UCSD-AML1 (cell line): Measurements from ENCODE around the gene TRDN.
"Not testable (repeated sequence)": the region's sequence is repeated elsewhere in the genome, so short reads cannot be mapped to it uniquely, and the experiment has no call there.

ENCODE experiments used
- DNase-seq: peaks from one replicate; lab custom pipeline; 2025; ENCODE audit not compliant: unreplicated experiment; lab: John Stamatoyannopoulos, UW

Gene TRDN

DNA sequence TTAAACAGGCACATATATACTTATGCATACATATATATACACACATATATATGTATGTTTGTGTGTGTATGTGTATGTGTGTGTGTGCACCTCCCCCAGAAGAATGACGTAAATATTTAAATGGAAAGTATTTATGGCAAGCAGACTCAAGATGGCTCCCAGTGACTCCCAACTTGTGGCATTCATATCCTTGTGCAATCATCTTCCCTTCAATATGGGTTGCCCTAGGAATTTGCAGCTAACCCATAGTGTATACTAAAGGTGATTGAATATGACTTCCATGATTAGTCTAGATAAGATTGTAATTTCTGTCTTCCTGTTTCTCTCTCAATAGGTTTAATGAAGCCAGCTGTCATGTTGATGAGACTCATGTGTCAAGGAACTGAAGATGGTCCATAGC is 127.6 kb downstream of the TRDN start:
- no peak for DNase-seq

GRCh38 chr6:123508290-123508689 is 128.5 kb downstream of the TRDN start:
- DNase-seq: no peak

DNA sequence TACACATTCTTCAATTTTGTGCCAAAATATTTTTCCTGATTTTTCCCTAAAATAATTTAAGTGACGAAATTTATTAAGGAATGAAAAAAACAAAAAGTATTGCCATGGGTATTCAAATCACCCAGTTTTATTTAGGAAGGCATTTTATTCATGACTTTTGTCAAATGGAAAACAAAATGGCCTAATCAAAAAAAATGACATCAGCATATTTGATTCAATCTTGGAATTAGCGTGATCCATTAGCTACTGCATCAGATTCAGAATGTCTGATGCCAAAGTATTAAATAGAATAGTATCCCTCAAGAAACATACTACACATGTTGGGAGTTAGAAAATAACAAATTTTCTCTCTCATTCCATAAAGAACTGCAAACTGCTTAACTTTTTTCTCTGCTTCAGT is 129.2 kb downstream of the TRDN start:
- no peak for DNase-seq

DNA sequence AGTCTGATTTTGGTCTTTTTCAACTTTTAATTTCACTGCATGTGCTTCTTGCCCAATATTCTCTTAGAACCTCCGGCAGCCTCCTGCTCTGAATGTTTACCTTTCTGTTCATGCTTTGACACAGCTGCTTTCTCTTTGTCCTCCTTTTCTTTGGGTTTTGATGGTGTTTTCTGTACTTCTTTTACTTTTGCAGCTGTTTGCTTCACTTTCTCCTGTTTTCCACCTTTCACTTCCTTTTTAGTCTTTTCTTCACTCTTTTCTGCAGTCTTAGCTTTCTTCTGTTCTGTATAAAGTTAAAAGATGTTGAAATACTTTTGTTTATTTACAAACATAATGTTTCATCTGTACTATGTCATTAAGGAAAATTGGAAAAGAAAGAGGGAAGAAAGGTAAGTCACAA is 133.1 kb downstream of the TRDN start:
- DNase-seq: no peak

- no peak for DNase-seq
Measured at GRCh38 chr6:123497025-123497424, 139.7 kb downstream of the TRDN start.

DNA sequence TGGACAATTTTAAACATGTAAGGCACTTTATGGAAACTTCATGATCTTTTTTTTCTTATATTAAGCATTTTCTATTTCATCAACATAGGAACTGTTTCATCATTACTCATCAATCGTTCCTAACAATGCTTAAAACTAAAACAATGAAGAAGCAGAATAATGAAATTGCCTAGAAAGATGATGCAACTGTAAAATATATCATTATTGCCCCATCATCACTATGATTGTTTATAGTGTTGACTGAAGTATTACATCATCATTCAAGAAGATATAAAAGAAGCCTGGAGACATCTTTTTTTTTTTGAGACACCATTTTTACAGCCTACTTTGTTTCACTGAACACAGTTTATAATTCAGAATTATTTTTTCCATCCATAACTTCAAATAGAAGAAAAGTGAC is 147.2 kb downstream of the TRDN start:
- no peak for DNase-seq

GRCh38 chr6:123480986-123481385 is 155.8 kb downstream of the TRDN start:
- DNase-seq: no peak

DNA sequence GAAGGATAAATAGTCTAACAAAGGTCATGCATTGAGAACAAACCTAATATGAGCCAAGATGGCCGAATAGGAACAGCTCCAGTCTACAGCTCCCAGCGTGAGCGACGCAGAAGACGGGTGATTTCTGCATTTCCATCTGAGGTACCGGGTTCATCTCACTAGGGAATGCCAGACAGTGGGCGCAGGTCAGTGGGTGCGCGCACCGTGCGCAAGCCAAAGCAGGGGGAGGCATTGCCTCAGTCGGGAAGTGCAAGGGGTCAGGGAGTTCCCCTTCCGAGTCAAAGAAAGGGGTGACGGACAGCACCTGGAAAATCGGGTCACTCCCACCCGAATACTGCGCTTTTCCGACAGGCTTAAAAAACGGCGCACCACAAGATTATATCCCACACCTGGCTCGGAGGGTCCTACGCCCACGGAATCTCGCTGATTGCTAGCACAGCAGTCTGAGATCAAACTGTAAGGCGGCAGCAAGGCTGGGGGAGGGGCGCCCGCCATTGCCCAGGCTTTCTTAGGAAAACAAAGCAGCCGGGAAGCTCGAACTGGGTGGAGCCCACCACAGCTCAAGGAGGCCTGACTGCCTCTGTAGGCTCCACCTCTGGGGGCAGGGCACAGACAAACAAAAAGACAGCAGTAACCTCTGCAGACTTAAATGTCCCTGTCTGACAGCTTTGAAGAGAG is 164.6 kb downstream of the TRDN start:
- not testable (repeated sequence) for DNase-seq

- no peak for DNase-seq
Measured at GRCh38 chr6:123467392-123467791, 169.4 kb downstream of the TRDN start.

DNA sequence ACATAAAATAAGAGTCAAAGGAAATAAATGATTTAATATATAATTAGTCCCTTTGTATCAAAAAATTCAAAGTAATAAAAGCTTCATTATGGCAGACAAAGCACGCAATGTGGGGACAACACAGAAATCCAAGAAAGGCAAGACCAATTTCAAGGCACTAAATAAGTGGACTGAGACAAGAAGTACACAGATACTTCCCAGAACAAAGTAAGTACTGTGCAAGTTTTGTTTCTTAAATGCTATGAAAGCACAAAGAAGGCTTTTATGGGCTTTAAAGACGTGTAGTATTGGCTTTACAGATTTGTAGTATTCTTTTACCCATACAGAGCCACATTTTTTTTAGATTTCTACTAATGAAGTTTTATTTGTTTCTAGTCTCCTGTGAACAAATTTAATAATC is 174.6 kb downstream of the TRDN start:
- no peak for DNase-seq

DNA sequence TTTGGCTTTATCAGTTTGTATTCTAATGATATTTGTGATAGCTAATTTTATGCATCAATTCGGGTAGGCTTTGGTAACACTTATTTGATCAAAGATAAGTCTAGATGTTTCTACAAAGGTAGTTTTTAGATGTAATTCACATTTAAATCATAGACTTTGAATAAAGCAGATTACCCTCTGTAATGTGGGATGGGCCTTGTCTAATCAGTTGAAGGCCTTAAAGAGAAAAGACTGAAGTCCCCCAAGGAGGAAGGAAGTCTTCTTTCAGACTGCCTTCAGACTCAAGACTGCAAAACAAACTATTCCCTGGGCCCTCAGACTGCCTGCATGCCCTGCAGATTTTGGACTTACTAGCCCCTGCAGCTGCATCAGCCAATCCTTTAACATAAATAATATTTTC is 178.5 kb downstream of the TRDN start:
- DNase-seq: no peak

- no peak for DNase-seq
Measured at GRCh38 chr6:123456836-123457235, 179.9 kb downstream of the TRDN start.

GRCh38 chr6:123454448-123454847 is 182.3 kb downstream of the TRDN start:
- no peak for DNase-seq

GRCh38 chr6:123453071-123453470 is 183.7 kb downstream of the TRDN start:
- not testable (repeated sequence) for DNase-seq

DNA sequence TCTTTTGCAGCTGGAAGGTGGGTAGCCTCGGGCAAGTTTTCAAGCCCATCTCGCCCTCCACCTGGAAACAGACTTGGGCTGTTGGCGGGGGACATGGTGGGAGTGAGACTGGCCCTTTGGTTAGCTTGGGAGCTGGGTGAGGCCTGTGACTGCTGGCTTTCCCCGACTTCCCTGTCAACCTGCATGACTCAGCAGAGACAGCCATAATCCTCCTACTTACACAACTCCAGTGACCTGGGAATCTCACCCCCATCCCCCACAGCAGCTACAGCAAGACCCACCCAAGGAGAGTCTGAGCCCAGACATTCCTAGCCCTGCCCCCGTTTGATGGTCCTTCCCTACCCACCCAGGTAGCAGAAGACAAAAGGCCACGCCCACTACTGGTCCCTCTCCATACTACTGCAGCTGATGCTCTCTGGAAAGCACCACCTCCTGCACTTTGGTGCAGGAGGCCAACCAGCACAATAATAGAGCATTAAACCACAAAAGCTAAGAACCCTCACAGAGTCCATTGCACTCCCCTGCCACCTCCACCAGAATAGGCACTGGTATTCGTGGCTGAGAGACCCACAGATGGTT is 188.4 kb downstream of the TRDN start:
- no peak for DNase-seq

DNA sequence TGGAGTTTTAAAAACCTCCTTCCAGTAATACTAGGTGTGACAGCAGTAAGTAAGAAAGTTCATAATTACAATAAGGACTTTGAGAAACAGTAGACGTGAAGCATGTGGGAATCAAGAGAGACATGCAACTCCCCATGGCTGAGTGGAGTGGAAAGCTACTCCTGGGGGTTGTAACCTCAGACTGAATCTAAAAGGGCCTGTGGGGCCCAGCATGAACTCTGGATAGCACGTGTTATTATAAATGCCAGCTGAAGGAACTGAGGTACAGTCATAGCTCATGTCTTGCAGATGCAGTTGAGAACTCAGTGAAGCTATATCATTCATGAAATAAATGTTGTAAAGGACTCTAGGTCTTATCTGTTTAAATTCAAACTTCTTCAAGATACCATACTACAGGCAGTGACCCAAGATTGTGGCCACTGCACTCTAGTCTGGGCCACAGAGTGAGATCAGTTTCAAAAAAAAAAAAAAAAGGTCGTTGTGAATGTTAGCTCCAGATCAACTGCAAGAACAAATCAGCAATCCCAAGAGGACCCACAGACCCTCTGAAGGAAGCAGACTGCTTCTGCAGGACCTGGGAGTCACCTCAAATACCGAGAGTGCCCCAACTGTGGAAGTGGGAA is 189.3 kb downstream of the TRDN start:
- no peak for DNase-seq

DNA sequence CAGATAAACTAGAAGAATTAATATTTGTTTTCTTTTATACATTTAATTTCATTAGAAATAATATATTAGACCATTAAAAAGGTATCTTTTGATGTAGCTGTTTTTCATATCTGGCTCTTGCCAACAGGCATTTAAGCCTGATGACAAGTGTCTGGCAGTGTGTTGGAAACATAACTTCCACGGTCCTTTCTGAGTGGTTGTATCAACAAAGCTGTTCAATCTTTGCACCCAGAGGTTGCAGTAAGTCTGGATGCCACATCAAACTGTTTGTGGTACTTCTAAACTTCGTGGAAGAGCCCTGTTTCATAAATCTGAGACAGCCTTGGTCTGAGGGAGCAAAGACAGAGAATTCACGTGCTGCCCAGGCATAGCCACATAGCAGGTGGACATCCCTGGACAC is 197.4 kb downstream of the TRDN start:
- no peak for DNase-seq

DNA sequence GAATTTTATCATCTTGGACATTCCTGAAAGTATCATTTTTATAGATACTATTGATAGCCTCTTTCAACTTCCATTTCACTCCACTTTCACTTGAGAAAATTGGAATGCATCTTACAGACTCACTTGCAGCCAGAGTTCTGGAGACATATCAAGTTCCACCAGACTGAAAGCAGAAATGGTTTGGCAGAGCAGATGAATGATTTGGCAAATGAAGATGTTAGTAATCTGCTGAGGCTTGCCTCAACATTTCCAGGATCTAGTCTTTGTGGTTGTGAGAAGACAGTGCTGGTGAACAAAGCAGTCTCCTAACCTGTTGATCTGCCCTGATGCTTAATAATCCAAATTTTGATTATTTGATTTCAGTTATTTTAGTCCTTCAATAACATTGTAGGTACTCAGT is 202.6 kb downstream of the TRDN start:
- no peak for DNase-seq

DNA sequence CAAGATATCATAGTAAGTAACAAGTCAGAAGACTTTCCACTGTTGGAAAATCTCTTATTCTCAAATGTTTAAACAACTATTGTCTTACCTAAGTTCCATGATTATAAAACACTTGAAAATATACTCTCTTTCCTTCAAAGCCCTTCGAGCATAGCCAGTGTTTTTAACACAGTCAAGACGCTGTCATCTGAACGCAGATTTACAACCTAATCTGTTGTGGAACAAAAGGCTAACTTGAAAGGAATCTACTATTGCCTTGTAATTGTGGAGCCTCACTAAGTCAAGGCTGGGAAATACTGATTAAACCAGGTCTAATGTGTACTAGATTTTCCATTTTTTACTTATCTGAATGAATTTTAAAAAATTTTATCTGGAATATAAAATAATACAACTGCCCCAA is 205.8 kb downstream of the TRDN start:
- DNase-seq: no peak

DNA sequence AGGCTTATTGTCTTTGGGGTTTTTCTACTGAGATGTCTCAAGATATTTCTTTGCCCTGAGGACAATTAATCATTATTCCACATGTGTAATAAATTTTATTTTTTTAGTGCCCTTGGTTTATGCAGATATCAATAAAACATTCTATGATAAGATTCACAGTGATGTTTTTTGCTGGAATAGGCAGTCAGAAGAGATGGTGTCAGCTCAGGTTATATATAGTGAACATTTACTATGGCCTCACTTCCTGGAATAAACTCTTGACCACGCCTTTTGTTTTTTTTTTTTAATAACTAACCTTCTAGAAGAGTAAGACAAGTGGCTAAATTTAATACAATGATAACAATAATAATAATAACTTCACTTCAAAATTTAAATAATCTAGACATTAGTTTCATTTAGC is 209.7 kb downstream of the TRDN start:
- DNase-seq: no peak

- no peak for DNase-seq
Measured at GRCh38 chr6:123423130-123423529, 213.6 kb downstream of the TRDN start.

DNA sequence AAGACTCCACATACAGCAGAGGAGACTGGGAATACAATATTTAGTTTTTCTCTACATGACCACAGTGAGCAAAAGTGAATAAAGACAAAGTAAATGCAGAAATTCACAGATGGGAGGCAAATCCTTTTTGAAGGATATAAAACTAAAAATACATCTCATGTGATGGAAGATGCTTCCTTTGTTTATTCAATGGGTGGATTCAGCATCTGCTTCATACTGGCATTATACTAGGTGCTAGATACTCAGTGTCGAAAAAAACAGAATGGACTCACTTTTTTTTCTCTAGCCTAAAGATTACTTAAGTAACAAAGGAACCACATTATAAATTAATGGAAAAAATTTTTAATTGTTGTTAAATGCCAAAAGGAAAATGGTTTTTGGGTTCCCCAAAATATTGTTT is 216.2 kb downstream of the TRDN start:
- no peak for DNase-seq

DNA sequence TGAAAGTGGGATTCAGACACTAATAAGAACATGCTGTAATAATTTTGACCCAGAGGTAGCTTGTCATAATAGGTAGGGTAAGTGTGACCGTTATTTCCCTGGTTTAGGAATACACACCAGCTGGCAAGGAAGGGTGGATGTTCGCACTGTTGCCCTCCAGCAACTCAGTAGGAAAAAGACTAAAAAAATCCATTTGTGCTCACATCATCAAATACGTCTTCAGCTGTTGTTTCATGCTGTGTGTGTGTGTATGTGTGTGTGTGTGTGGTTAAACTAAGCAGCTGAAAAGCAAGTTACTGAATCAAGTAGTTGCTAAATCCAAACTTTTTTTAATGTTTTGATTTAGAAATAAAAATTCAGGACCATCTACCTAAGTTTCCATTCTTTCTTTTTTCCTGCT is 218.7 kb downstream of the TRDN start:
- no peak for DNase-seq
